22Rv1 (cell line): ENCODE results near the gene CDCA5.

Experiments
- H3K27ac ChIP-seq: fragments of 450-650 bp; 2 replicates; pipeline ENCODE4 v1.5.1; 2017
- ZFX ChIP-seq: fragments of 450-650 bp; IDR thresholded peaks from 2 replicates; pipeline ENCODE4 v1.6.1; 2017; ENCODE audit warnings: antibody characterized with exemption, borderline replicate concordance
- TF ChIP-seq, protein P1 (sequence below): fragments of 450-650 bp; IDR thresholded peaks from 2 replicates; pipeline ENCODE4 v1.5.1; 2017; ENCODE audit warnings: mild to moderate bottlenecking

The CDCA5 gene

DNA sequence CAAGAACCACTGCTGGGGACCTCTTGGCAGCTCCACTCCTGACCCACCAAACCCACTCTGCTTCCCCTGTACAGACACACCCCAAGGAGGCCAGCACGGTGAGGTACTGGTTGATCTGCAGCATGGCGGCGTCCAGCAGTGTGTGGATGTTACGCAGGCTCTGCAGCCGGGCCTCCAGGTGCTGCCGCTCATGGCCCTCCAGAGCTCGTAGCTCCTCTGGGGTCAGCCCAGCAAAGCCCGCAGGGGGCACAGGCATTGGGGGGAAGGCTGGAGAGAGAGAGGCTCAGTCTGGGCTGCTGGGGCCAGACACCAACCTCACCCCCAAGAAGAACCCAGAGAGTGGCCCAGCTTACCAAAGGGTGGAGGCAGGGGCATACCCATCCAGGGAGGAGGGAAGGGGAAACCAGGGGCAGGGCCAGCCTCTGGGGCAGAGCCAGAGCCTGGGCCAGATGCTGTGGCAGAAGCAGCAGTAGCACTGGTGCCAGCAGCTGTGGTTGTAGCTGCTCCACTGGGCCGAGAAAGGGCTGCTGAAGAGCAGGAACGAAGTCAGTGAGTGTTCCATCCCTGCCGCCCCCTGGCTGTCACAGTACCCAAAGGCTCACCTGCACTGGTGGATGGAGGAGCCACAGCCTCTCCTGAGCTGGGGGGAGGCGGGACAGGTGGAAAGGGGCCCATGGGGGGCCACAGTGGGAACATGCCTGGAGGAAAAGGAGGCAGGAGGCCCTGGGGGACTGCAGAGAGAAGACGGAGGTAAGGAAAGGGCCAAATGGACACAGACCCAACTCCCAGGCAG lies 46.0 kb upstream of the CDCA5 start:
- H3K27ac ChIP-seq: no peak overlapping the region
- no peak for TF ChIP-seq ZFX
- TF ChIP-seq, protein P1, sequence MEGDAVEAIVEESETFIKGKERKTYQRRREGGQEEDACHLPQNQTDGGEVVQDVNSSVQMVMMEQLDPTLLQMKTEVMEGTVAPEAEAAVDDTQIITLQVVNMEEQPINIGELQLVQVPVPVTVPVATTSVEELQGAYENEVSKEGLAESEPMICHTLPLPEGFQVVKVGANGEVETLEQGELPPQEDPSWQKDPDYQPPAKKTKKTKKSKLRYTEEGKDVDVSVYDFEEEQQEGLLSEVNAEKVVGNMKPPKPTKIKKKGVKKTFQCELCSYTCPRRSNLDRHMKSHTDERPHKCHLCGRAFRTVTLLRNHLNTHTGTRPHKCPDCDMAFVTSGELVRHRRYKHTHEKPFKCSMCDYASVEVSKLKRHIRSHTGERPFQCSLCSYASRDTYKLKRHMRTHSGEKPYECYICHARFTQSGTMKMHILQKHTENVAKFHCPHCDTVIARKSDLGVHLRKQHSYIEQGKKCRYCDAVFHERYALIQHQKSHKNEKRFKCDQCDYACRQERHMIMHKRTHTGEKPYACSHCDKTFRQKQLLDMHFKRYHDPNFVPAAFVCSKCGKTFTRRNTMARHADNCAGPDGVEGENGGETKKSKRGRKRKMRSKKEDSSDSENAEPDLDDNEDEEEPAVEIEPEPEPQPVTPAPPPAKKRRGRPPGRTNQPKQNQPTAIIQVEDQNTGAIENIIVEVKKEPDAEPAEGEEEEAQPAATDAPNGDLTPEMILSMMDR: no peak

DNA sequence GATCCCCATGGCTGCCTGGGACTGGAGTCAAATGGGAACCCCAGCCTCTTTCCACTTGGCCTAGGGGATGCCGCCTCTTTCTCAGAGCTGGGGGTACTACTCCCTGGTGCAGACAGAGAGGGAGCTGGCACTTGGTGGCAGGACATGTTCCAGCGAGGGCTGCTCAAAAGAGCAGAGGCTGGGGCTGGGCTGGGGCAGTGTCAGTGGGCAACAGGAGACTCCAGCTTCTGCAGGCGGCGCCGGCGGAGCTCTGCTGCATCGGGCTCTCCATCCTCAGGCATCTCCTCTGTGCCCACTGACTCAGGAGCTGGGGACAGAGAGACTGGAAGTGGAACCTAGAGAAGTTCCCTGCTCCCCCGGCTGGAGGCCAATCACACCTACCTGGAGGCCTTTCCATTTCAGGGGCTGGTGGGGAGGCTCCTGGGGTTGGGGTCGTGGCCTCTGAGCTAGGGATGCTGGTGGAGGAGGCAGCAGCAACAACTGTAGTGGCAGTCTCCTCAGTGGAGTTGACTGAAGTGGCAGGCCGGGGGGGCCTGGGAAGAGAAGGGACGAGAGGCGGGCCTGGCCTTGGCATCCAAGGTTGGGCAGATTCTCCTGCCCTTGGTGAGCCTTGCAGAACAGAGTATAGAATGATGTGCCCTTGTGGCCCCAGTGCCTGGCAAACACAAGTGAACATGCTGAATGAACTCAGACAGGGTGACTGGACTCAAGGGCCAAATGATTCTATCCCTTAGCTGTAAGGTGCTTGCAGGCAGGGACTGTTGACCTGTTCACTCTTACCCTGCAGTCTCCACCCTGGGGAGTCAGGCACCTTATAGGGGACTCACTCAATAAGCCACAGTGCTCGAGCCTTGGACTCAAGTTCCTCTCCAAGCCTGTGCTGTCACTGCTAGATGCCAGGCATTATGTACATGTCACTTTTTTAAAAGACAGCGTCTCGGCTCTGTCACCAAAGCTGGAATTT lies 44.6 kb upstream of the CDCA5 start:
- no peak for TF ChIP-seq ZFX
- TF ChIP-seq, protein P1: no peak
- peak overlapping the region; percentile 37; the same call in 1 of the 2 replicates for H3K27ac ChIP-seq

DNA sequence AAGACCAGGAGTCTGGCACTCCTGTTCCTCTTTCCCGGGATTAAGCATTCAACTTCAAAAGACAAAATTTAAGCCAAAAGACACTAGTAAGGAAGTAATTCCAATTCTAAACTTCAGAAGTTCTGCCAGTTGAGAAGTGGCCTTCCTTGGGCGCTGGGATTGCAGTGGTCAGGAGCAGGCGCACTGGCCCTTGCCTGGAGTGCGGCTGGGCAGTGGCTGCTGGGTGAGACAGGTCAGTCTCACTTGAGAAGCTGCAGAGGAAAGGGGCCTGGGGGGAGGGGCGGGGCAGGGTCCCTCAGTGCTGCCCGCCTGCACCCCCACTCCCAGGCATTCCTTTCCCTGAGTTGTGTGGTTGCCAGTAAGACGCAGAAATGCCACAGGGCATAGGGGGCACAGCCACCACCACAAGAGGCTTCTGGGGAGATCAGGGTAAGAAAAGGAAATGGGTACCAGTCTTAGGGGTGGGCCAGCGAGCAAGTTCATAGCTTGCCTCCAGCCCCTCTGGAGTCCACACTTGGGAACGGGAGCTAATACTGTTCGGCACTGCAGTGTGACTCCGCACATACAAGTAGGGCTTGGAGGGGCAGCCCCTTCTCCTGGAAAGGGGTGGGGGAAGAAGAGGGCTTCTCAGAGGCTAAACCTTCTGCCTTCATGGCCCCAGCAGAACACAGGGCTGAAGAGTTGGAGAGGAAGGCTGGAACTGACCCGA lies 43.8 kb upstream of the CDCA5 start:
- peak overlapping the region; percentile 37 for H3K27ac ChIP-seq

GRCh38 chr11:65126624-65127274 lies 42.9 kb upstream of the CDCA5 start:
- H3K27ac ChIP-seq: peak overlapping the region; percentile 37
- TF ChIP-seq, protein P1: no peak
- no peak for TF ChIP-seq ZFX

More for the DNA sequence above, 43.8 kb upstream of the CDCA5 start:
- no peak for TF ChIP-seq ZFX
- TF ChIP-seq, protein P1: no peak

DNA sequence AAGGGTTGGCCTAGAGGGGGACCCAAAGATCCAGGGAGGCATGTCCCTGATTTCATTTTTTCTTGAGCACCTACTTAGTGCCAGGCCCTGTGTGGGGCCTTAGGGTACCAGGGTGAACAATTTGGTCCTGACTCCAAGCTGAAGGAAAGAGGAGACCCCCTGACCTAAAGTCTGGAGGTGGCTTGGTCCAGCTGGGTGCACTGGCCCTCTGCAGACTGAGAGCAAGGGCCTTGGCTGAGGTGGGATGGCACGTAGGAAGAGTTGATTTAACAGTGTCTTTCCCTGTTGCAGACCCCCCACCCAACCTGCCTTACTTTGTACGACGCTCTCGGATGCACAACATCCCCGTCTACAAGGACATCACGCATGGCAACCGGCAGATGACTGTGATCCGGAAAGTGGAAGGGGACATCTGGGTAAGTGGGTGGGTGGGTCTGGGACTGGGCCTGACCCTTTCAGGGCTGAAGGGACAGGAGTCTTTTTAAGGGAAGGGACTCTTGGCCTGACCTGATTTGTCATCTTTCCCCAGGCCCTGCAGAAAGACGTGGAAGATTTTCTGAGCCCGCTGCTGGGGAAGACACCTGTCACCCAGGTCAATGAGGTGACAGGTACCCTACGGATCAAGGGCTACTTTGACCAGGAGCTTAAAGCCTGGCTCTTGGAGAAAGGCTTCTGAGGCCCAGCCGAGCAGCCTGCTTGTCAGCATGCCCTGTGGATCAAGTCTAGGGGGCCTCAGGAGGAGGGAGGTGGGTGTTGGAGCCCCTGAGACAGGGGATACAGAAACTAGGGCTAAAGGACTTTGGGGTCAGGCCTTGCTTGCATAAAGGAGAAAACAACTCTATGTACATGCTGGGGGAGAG lies 41.6 kb upstream of the CDCA5 start:
- TF ChIP-seq, protein P1: no peak
- no peak for TF ChIP-seq ZFX
- peak overlapping the region; percentile 37; the same call in 1 of the 2 replicates for H3K27ac ChIP-seq
